Endothelial cell (in vitro differentiated cells): Measurements from ENCODE around the gene PFAS. TPM values are rescaled to one million over a fixed set of nuclear protein-coding genes. Genes with fewer than 3 reads are reported as not detected.

Experiments
- DNase-seq: peaks from one replicate; pipeline ENCODE4 v3.0.0; 2021; ENCODE audit warnings: low spot score
- H3K27ac Mint-ChIP-seq: one replicate; pipeline ENCODE4 v1.8.0; 2021; ENCODE audit warnings: mixed read lengths, inconsistent platforms; ENCODE audit not compliant: unreplicated experiment
- H3K27me3 Mint-ChIP-seq: one replicate; pipeline ENCODE4 v1.8.0; 2021; ENCODE audit warnings: mild to moderate bottlenecking, moderate library complexity, mixed read lengths, inconsistent platforms; ENCODE audit not compliant: unreplicated experiment
- H3K36me3 Mint-ChIP-seq: one replicate; pipeline ENCODE4 v1.8.0; 2021; ENCODE audit warnings: mild to moderate bottlenecking, low read depth, mixed read lengths, inconsistent platforms; ENCODE audit not compliant: unreplicated experiment
- H3K4me1 Mint-ChIP-seq: one replicate; pipeline ENCODE4 v1.8.0; 2021; ENCODE audit warnings: mild to moderate bottlenecking, mixed read lengths, inconsistent platforms; ENCODE audit not compliant: unreplicated experiment
- H3K4me3 Mint-ChIP-seq: one replicate; pipeline ENCODE4 v1.8.0; 2021; ENCODE audit warnings: mild to moderate bottlenecking, mixed read lengths, inconsistent platforms; ENCODE audit not compliant: unreplicated experiment
- H3K9me3 Mint-ChIP-seq: one replicate; pipeline ENCODE4 v1.8.0; 2021; ENCODE audit warnings: mixed read lengths, inconsistent platforms; ENCODE audit not compliant: unreplicated experiment
- CTCF ChIP-seq: fragments of 200-600 bp; sonication (generic); IDR thresholded peaks from one replicate; pipeline ENCODE4 v1.5.0; 2021; ENCODE audit warnings: antibody characterized with exemption; ENCODE audit not compliant: unreplicated experiment
- total RNA-seq: library from RNA; stranded (reverse); fragmentation: NEBNext Ultra II Directional; extraction: Animal tissue kit (Norgen Biotek cat#: 25700); gene quantifications from one replicate; pipeline ENCODE4 v1.2.1, GENCODE V29; 2021; ENCODE audit not compliant: unreplicated experiment

Gene PFAS
- total RNA-seq, 1 donor from 2014 or later, result 67.0 TPM

- Mint-ChIP-seq H3K36me3 (no peaks in the 10 kb centered on the region), H3K4me1 (peaks cover 8% of the 10 kb centered on the region), H3K4me3 (peak overlapping the region; percentile 60), H3K27ac (no peak overlapping the region), H3K9me3 (no peaks in the 10 kb centered on the region), H3K27me3 (peaks cover 7% of the 10 kb centered on the region)
- no peak for TF ChIP-seq CTCF
- no peak for DNase-seq
Measured at GRCh38 chr17:8275421-8276290, 26.6 kb downstream of the PFAS start.

- Mint-ChIP-seq H3K27ac (peak overlapping the region; percentile 7), H3K36me3 (no peaks in the 10 kb centered on the region), H3K4me1 (no peaks in the 10 kb centered on the region), H3K4me3 (no peak overlapping the region), H3K9me3 (no peaks in the 10 kb centered on the region), H3K27me3 (peaks cover 7% of the 10 kb centered on the region)
- TF ChIP-seq CTCF, result no peak
- DNase-seq, result no peak
Measured at GRCh38 chr17:8277317-8277716, 28.2 kb downstream of the PFAS start.

- Mint-ChIP-seq H3K9me3 (no peaks in the 10 kb centered on the region), H3K27me3 (peaks cover 3% of the 10 kb centered on the region), H3K36me3 (no peaks in the 10 kb centered on the region), H3K4me3 (no peak overlapping the region), H3K4me1 (peaks cover 3% of the 10 kb centered on the region), H3K27ac (no peak overlapping the region)
- no peak for DNase-seq
- no peak for TF ChIP-seq CTCF
Measured at GRCh38 chr17:8282345-8282744, 33.3 kb downstream of the PFAS start.

GRCh38 chr17:8283356-8283755 lies 34.3 kb downstream of the PFAS start:
- H3K36me3 Mint-ChIP-seq, result no peaks in the 10 kb centered on the region
- no peaks in the 10 kb centered on the region for H3K9me3 Mint-ChIP-seq
- no peak overlapping the region for H3K4me3 Mint-ChIP-seq

More at GRCh38 chr17:8283356-8283755, 34.3 kb downstream of the PFAS start:
- peaks cover 3% of the 10 kb centered on the region for H3K4me1 Mint-ChIP-seq
- H3K27ac Mint-ChIP-seq, result no peak overlapping the region
- no peak for TF ChIP-seq CTCF
- H3K27me3 Mint-ChIP-seq, result peaks cover 3% of the 10 kb centered on the region
- no peak for DNase-seq
